DOHH2 (cell line): ENCODE results near the gene RAB11FIP5.

Experiments used
- H3F3A ChIP-seq: fragments of 200-600 bp; sonication (generic), shearing (Covaris generic); 2 replicates; pipeline ENCODE4 v1.6.0; 2016; ENCODE audit warnings: antibody characterized with exemption, mild to moderate bottlenecking; ENCODE audit not compliant: control insufficient read depth, insufficient read depth
- H3K27ac ChIP-seq: fragments of 200-600 bp; sonication (generic); 2 replicates; pipeline ENCODE4 v1.5.1; 2014; ENCODE audit warnings: low read depth, mild to moderate bottlenecking, low read length, moderate library complexity
- H3K27me3 ChIP-seq: fragments of 200-600 bp; sonication (generic); 2 replicates; pipeline ENCODE4 v1.6.1; 2014; ENCODE audit warnings: mild to moderate bottlenecking, low read length, mixed read lengths; ENCODE audit not compliant: control insufficient read depth
- H3K36me3 ChIP-seq: fragments of 200-600 bp; sonication (generic); 2 replicates; pipeline ENCODE4 v1.6.1; 2014; ENCODE audit warnings: mild to moderate bottlenecking, low read length, moderate library complexity, mixed read lengths; ENCODE audit not compliant: control insufficient read depth
- H3K4me1 ChIP-seq: fragments of 200-600 bp; sonication (generic); 2 replicates; pipeline ENCODE4 v1.6.1; 2014; ENCODE audit warnings: mild to moderate bottlenecking, low read length, mixed read lengths; ENCODE audit not compliant: control insufficient read depth
- H3K4me2 ChIP-seq: fragments of 200-600 bp; sonication (generic); 2 replicates; pipeline ENCODE4 v1.6.0; 2014; ENCODE audit warnings: mild to moderate bottlenecking, low read length, moderate library complexity
- H3K4me3 ChIP-seq: fragments of 200-600 bp; sonication (generic); 2 replicates; pipeline ENCODE4 v1.5.1; 2014; ENCODE audit warnings: mild to moderate bottlenecking, low read length, mixed read lengths
- H3K79me2 ChIP-seq: fragments of 200-600 bp; sonication (generic); 2 replicates; pipeline ENCODE4 v1.6.1; 2014; ENCODE audit warnings: mild to moderate bottlenecking, low read length, mixed read lengths; ENCODE audit not compliant: control insufficient read depth
- H3K9me2 ChIP-seq: fragments of 200-600 bp; sonication (generic); replicated peaks from 2 replicates; pipeline ENCODE4 v1.6.1; 2014; ENCODE audit warnings: mild to moderate bottlenecking, low read length, mixed read lengths; ENCODE audit not compliant: control insufficient read depth
- H3K9me3 ChIP-seq: fragments of 200-600 bp; sonication (generic); 2 replicates; pipeline ENCODE4 v1.6.1; 2014; ENCODE audit warnings: antibody characterized with exemption, low read length, mixed read lengths; ENCODE audit not compliant: control insufficient read depth, insufficient read depth
- H4K20me1 ChIP-seq: fragments of 200-600 bp; sonication (generic); 2 replicates; pipeline ENCODE4 v1.6.0; 2014; ENCODE audit warnings: low read depth, mild to moderate bottlenecking, antibody characterized with exemption, low read length, moderate library complexity; ENCODE audit not compliant: control insufficient read depth, insufficient read depth
- CTCF ChIP-seq: fragments of 200-600 bp; sonication (generic); IDR thresholded peaks from one replicate; pipeline ENCODE4 v1.5.1; 2014; ENCODE audit warnings: antibody characterized with exemption, mild to moderate bottlenecking, low read depth, low read length; ENCODE audit not compliant: poor library complexity, severe bottlenecking
- EZH2phosphoT487 ChIP-seq: fragments of 200-600 bp; sonication (generic); IDR thresholded peaks from 2 replicates; pipeline ENCODE4 v1.6.1; 2017; ENCODE audit warnings: borderline replicate concordance, mild to moderate bottlenecking, antibody characterized with exemption, low read length, moderate library complexity, mixed read lengths

The RAB11FIP5 gene

GRCh38 chr2:73036766-73037165 lies 76.0 kb downstream of the RAB11FIP5 start:
- H3K4me1 ChIP-seq = no peaks in the 10 kb centered on the region
- H3K4me3 ChIP-seq = no peak overlapping the region
- H3K9me3 ChIP-seq = no peaks in the 10 kb centered on the region
- no peaks in the 10 kb centered on the region for H3K27me3 ChIP-seq
- no peaks in the 10 kb centered on the region for H4K20me1 ChIP-seq
- H3K36me3 ChIP-seq = no peaks in the 10 kb centered on the region
- no peak overlapping the region for H3K4me2 ChIP-seq
- H3K27ac ChIP-seq = no peak overlapping the region
- H3K79me2 ChIP-seq = no peaks in the 10 kb centered on the region
- H3F3A ChIP-seq = no peaks in the 10 kb centered on the region
- TF ChIP-seq EZH2phosphoT487 = no peak
- no peak for TF ChIP-seq CTCF
- no peaks in the 10 kb centered on the region for H3K9me2 ChIP-seq

- no peaks in the 10 kb centered on the region for H3K9me3 ChIP-seq
- H3K4me1 ChIP-seq = no peaks in the 10 kb centered on the region
- no peaks in the 10 kb centered on the region for H4K20me1 ChIP-seq
- no peaks in the 10 kb centered on the region for H3K9me2 ChIP-seq
- no peaks in the 10 kb centered on the region for H3K79me2 ChIP-seq
- H3K4me2 ChIP-seq = no peak overlapping the region
- no peak overlapping the region for H3K27ac ChIP-seq
- no peak overlapping the region for H3K4me3 ChIP-seq
- no peaks in the 10 kb centered on the region for H3K27me3 ChIP-seq
- TF ChIP-seq EZH2phosphoT487 (no peak), CTCF (peak; percentile 9)
- no peaks in the 10 kb centered on the region for H3F3A ChIP-seq
- no peaks in the 10 kb centered on the region for H3K36me3 ChIP-seq
These were observed 76.6 kb downstream of the RAB11FIP5 start for GRCh38 chr2:73035899-73036711.

- Histone ChIP-seq H3K4me1 (no peaks in the 10 kb centered on the region), H3K4me2 (no peak overlapping the region), H3K9me3 (no peaks in the 10 kb centered on the region), H3K79me2 (no peaks in the 10 kb centered on the region), H3K4me3 (no peak overlapping the region), H3K27ac (no peak overlapping the region), H3K36me3 (no peaks in the 10 kb centered on the region), H3K9me2 (no peaks in the 10 kb centered on the region), H4K20me1 (no peaks in the 10 kb centered on the region), H3F3A (no peaks in the 10 kb centered on the region), H3K27me3 (no peaks in the 10 kb centered on the region)
- TF ChIP-seq EZH2phosphoT487 (no peak), CTCF (no peak)
These were observed 77.9 kb downstream of the RAB11FIP5 start for GRCh38 chr2:73034661-73035375.
